Stomach (tissue), 9 donors: ENCODE measurements around the gene MYDGF. TPM values are rescaled to one million over a fixed set of nuclear protein-coding genes. Genes with fewer than 3 reads are reported as not detected.

ENCODE experiments used
- DNase-seq, 2 donors: peaks; one replicate each; pipeline versions ENCODE4 v3.0.0 to v3.0.0-alpha.2; 2013 to 2019
- H3K27ac ChIP-seq, 5 donors: fragments of 200-600 bp in 4 of 5; sonication (generic) in 4 of 5; one replicate each; pipeline ENCODE4 v1.5.1; 2013 to 2019; ENCODE audit warnings: mild to moderate bottlenecking in 1 of 5, moderate library complexity in 1 of 5
- H3K27me3 ChIP-seq, 3 donors: fragments of 200-600 bp; sonication (generic); one replicate each; pipeline ENCODE4 v1.5.1; 2017 to 2019; ENCODE audit warnings: mixed run types in 1 of 3
- H3K36me3 ChIP-seq, 4 donors: fragments of 200-600 bp; sonication (generic); 1 replicate in 3 of 4; 2 replicates in 1 of 4; pipeline ENCODE4 v1.5.1; 2016 to 2019
- H3K4me1 ChIP-seq, 4 donors: fragments of 200-600 bp; sonication (generic); one replicate each; pipeline ENCODE4 v1.5.1; 2016 to 2019
- H3K4me3 ChIP-seq, 4 donors: fragments of 200-600 bp; sonication (generic) in 3 of 4; one replicate each; pipeline ENCODE4 v1.5.1; 2016 to 2019; ENCODE audit warnings: mild to moderate bottlenecking in 1 of 4
- H3K9me3 ChIP-seq, 4 donors: fragments of 200-600 bp; sonication (generic); one replicate each; pipeline ENCODE4 v1.5.1; 2016 to 2019
- CTCF ChIP-seq, 7 experiments: fragments of 450-650 bp in 4 of 7; fragments of 200-600 bp in 3 of 7; sonication (generic) in 3 of 7; IDR thresholded peaks; one replicate each; pipeline ENCODE4 v1.5.1; 2016 to 2019; ENCODE audit warnings: antibody characterized with exemption in 7 of 7, control low read depth in 2 of 7, mild to moderate bottlenecking in 1 of 7
- EP300 ChIP-seq: sonication (generic); formaldehyde crosslinking; IDR thresholded peaks from one replicate; pipeline ENCODE4 v1.6.1; 2017; ENCODE audit warnings: antibody characterized with exemption
- POLR2A ChIP-seq, 4 donors: fragments of 450-650 bp; IDR thresholded peaks; one replicate each; pipeline ENCODE4 v1.6.1; 2016; ENCODE audit warnings: antibody characterized with exemption in 4 of 4, control low read depth in 2 of 4, mild to moderate bottlenecking in 1 of 4, moderate library complexity in 1 of 4
- POLR2AphosphoS5 ChIP-seq, 3 donors: sonication (generic); formaldehyde crosslinking; IDR thresholded peaks; one replicate each; pipeline ENCODE4 v1.6.1; 2016; ENCODE audit warnings: antibody characterized with exemption in 3 of 3
- WGBS, 5 donors: extraction: QIAGEN DNeasy Blood & Tissue Kit in 3 of 5; methylation state at CpG; one replicate each; pipeline versions ENCODE4 v1.1.5 to v1.1.7; 2013 to 2018; 5-methylcytosine and 5-hydroxymethylcytosine counted together
- intact Hi-C: fragments of 100-400 bp; cut with DNase I; formaldehyde crosslinking; loops from one replicate; pipeline ENCODE4 v1.15.1; 2023; ENCODE audit warnings: low total_unique reads
- polyA plus RNA-seq, 3 donors: library from polyadenylated mRNA; stranded (reverse); fragments of 200-250 nt; gene quantifications; one replicate each; pipeline ENCODE4 v1.2.3, GENCODE V29; 2013
- total RNA-seq, 5 donors: library from RNA; depleted of rRNA; stranded (reverse); fragments of >200 nt; gene quantifications; one replicate each; pipeline versions ENCODE4 v1.1.0 to v1.2.3, GENCODE V29; 2014 to 2016
- donor health status: healthy with polysubstance abuse.
- donor health status: Bipolar disorder and iron deficiency.
- donor health status: healthy.

Gene MYDGF
- total and polyA plus RNA-seq, 8 donors, result 41.4 to 86.6 (median 72.3) TPM

- Histone ChIP-seq H3K27me3 (no peaks in the 10 kb centered on the region), H3K4me3 (no peak overlapping the region), H3K9me3 (no peaks in the 10 kb centered on the region), H3K36me3 (peaks cover 80 to 100% (median 99%) of the 10 kb centered on the region in 4 donors), H3K4me1 (peaks cover 0 to 17% (median 11%) of the 10 kb centered on the region in 4 donors), H3K27ac (no peak overlapping the region)
- no peak for TF ChIP-seq POLR2A (IDR thresholded peaks at IDR 0.05)
- TF ChIP-seq CTCF (IDR thresholded peaks at IDR 0.05), result no peak
- TF ChIP-seq EP300, result no peak
- TF ChIP-seq POLR2AphosphoS5 (IDR thresholded peaks at IDR 0.05), result no peak
- intact Hi-C loops, result no loop called here
- WGBS, 5 donors, result 81 to 86% (median 82%) methylated on average over 13 of the region's 13 CpGs
- no peak for DNase-seq
Observed at GRCh38 chr19:4690361-4690760, 20.2 kb upstream of the MYDGF start.

GRCh38 chr19:4689403-4689802, 19.3 kb upstream of the MYDGF start:
- Histone ChIP-seq H3K27me3 (no peaks in the 10 kb centered on the region), H3K4me1 (peaks cover 0 to 9% (median 6%) of the 10 kb centered on the region in 4 donors), H3K9me3 (no peaks in the 10 kb centered on the region), H3K27ac (no peak overlapping the region), H3K4me3 (no peak overlapping the region), H3K36me3 (peaks cover 80 to 100% (median 99%) of the 10 kb centered on the region in 4 donors)
- WGBS, 5 donors, result 92 to 97% (median 94%) methylated on average over 11 to 19 of the region's 19 CpGs
- intact Hi-C loops, result no loop called here
- no peak for DNase-seq
- TF ChIP-seq CTCF (IDR thresholded peaks at IDR 0.05) (no peak), EP300 (no peak)

- intact Hi-C loops, result no loop called here
- Histone ChIP-seq H3K9me3 (no peaks in the 10 kb centered on the region), H3K36me3 (peaks cover 80 to 100% (median 99%) of the 10 kb centered on the region in 4 donors)
Observed at GRCh38 chr19:4688587-4688986, 18.4 kb upstream of the MYDGF start.

GRCh38 chr19:4687396-4687795, 17.3 kb upstream of the MYDGF start:
- no peak for TF ChIP-seq POLR2AphosphoS5 (IDR thresholded peaks at IDR 0.05)
- TF ChIP-seq CTCF (IDR thresholded peaks at IDR 0.05), result no peak
- no peak for TF ChIP-seq EP300
- TF ChIP-seq POLR2A (IDR thresholded peaks at IDR 0.05), result no peak
- intact Hi-C loops, result no loop called here
- Histone ChIP-seq H3K36me3 (peaks cover 81 to 100% (median 99%) of the 10 kb centered on the region in 4 donors), H3K27ac (no peak overlapping the region), H3K4me3 (no peak overlapping the region), H3K27me3 (no peaks in the 10 kb centered on the region), H3K9me3 (no peaks in the 10 kb centered on the region), H3K4me1 (no peaks in the 10 kb centered on the region)
- DNase-seq, result peak; percentile 53 to 71
- 45 to 66% (median 61%) methylated on average over 9 to 11 of the region's 11 CpGs for WGBS, 5 donors

More at GRCh38 chr19:4688587-4688986, 18.4 kb upstream of the MYDGF start:
- Histone ChIP-seq H3K27ac (no peak overlapping the region), H3K27me3 (no peaks in the 10 kb centered on the region), H3K4me1 (peaks cover 0 to 2% (median under 1%) of the 10 kb centered on the region in 4 donors), H3K4me3 (no peak overlapping the region)
- WGBS, 5 donors, result 74 to 94% (median 91%) methylated on average over 7 to 26 of the region's 26 CpGs
- no peak for DNase-seq
- TF ChIP-seq POLR2A (IDR thresholded peaks at IDR 0.05), result no peak
- no peak for TF ChIP-seq POLR2AphosphoS5 (IDR thresholded peaks at IDR 0.05)
- TF ChIP-seq CTCF (IDR thresholded peaks at IDR 0.05), result no peak
- no peak for TF ChIP-seq EP300
